Astrocyte (in vitro differentiated cells and primary cell): Measurements from ENCODE around the gene PIR. TPM values are rescaled to one million over a fixed set of nuclear protein-coding genes. Genes with fewer than 3 reads are reported as not detected.

ENCODE experiments used
- DNase-seq: peaks from one replicate; pipeline ENCODE4 v3.0.0-alpha.2; 2010; ENCODE audit warnings: low read depth
- FAIRE-seq: peaks from 2 replicates; lab custom pipeline; 2011; peaks lifted over from hg19 to GRCh38; lab: Jason Lieb, UNC
- H2AFZ ChIP-seq: 2 replicates; pipeline ENCODE4 v1.6.0; 2012; ENCODE audit warnings: low read depth, low read length, inconsistent platforms
- H3K27ac ChIP-seq: 2 replicates; pipeline ENCODE4 v1.5.1; 2011; ENCODE audit warnings: low read depth, low read length, inconsistent platforms
- H3K27me3 ChIP-seq: 2 replicates; pipeline ENCODE4 v1.6.0; 2011; ENCODE audit warnings: low read length, inconsistent platforms; ENCODE audit not compliant: insufficient read depth
- H3K36me3 ChIP-seq: 2 replicates; pipeline ENCODE4 v1.5.1; 2011; ENCODE audit warnings: low read length, inconsistent platforms; ENCODE audit not compliant: insufficient read depth
- H3K4me1 ChIP-seq: 2 replicates; pipeline ENCODE4 v1.5.1; 2011; ENCODE audit warnings: low read length, inconsistent platforms; ENCODE audit not compliant: insufficient read depth
- H3K4me2 ChIP-seq: 2 replicates; pipeline ENCODE4 v1.6.0; 2012; ENCODE audit warnings: low read length, inconsistent platforms
- H3K4me3 ChIP-seq: 2 replicates; pipeline ENCODE4 v1.5.1; 2011; ENCODE audit warnings: low read depth, mild to moderate bottlenecking, low read length, inconsistent platforms; ENCODE audit not compliant: insufficient read depth
- H3K79me2 ChIP-seq: 2 replicates; pipeline ENCODE4 v1.6.0; 2012; ENCODE audit warnings: mild to moderate bottlenecking, low read length, inconsistent platforms; ENCODE audit not compliant: insufficient read depth
- H3K9ac ChIP-seq: 2 replicates; pipeline ENCODE4 v1.6.0; 2012; ENCODE audit warnings: mild to moderate bottlenecking, low read length, inconsistent platforms
- H3K9me3 ChIP-seq: 2 replicates; pipeline ENCODE4 v1.5.1; 2012; ENCODE audit warnings: low read depth, mild to moderate bottlenecking, low read length, inconsistent platforms; ENCODE audit not compliant: insufficient read depth
- H4K20me1 ChIP-seq: 2 replicates; pipeline ENCODE4 v1.6.0; 2012; ENCODE audit warnings: low read length, inconsistent platforms; ENCODE audit not compliant: insufficient read depth
- H3K27ac Mint-ChIP-seq: one replicate; pipeline ENCODE4 v1.8.0; 2021; ENCODE audit warnings: mild to moderate bottlenecking, mixed read lengths; ENCODE audit not compliant: unreplicated experiment
- H3K27me3 Mint-ChIP-seq: one replicate; pipeline ENCODE4 v1.8.0; 2021; ENCODE audit warnings: low read depth, mixed read lengths; ENCODE audit not compliant: unreplicated experiment
- H3K36me3 Mint-ChIP-seq: one replicate; pipeline ENCODE4 v1.8.0; 2021; ENCODE audit warnings: low read depth, mixed read lengths; ENCODE audit not compliant: unreplicated experiment
- H3K4me1 Mint-ChIP-seq: one replicate; pipeline ENCODE4 v1.8.0; 2021; ENCODE audit warnings: low read depth, mixed read lengths; ENCODE audit not compliant: unreplicated experiment
- H3K4me3 Mint-ChIP-seq: one replicate; pipeline ENCODE4 v1.8.0; 2021; ENCODE audit warnings: mild to moderate bottlenecking, moderate library complexity, mixed read lengths; ENCODE audit not compliant: unreplicated experiment
- H3K9me3 Mint-ChIP-seq: one replicate; pipeline ENCODE4 v1.8.0; 2021; ENCODE audit warnings: mild to moderate bottlenecking, mixed read lengths; ENCODE audit not compliant: unreplicated experiment
- EZH2 ChIP-seq: IDR thresholded peaks from 2 replicates; pipeline ENCODE4 v1.6.1; 2012; ENCODE audit warnings: mild to moderate bottlenecking, low read length, inconsistent platforms; ENCODE audit not compliant: insufficient read depth
- total RNA-seq: library from RNA; stranded (reverse); gene quantifications from 2 replicates; pipeline ENCODE4 v1.2.1, GENCODE V29; 2021
- TF ChIP-seq, protein P1 (sequence below): IDR thresholded peaks from 2 replicates; pipeline ENCODE4 v1.5.1; 2011; ENCODE audit warnings: low read depth, mild to moderate bottlenecking, inconsistent platforms, low read length, moderate library complexity; ENCODE audit not compliant: insufficient read depth

PIR gene
- total RNA-seq, 1 donor from 2014 or later, result 5.5 TPM

DNA sequence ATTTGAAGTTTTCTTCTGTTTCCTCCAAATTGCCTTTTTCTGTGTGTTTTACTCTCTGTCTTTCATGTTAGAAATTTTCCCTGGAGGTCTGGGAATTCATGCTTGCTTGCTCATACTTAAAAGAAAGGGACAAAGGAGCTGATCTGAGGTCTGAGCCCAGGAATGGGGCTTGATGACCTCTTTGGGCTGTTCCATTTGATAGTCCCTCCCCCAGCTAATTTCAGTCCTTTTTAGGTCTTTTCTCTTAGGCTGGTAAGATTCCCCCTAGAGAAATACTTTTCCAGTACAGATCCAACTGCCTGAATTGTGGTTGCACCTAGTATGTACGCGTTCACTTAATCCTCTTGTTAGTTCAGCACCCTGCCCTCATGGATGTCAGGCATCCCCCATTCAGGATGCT is 152.3 kb downstream of the PIR start:
- no peak overlapping the region for H3K27ac Mint-ChIP-seq
- Histone ChIP-seq H4K20me1 (no peaks in the 10 kb centered on the region), H3K27ac (no peak overlapping the region), H3K9ac (no peak overlapping the region), H3K27me3 (peaks cover 3% of the 10 kb centered on the region), H3K4me2 (no peak overlapping the region), H3K36me3 (no peaks in the 10 kb centered on the region), H2AFZ (no peak overlapping the region), H3K79me2 (no peaks in the 10 kb centered on the region), H3K4me1 (peaks cover 4% of the 10 kb centered on the region), H3K9me3 (no peaks in the 10 kb centered on the region), H3K4me3 (no peak overlapping the region)
- no peak overlapping the region for H3K4me3 Mint-ChIP-seq
- no peaks in the 10 kb centered on the region for H3K4me1 Mint-ChIP-seq
- no peaks in the 10 kb centered on the region for H3K27me3 Mint-ChIP-seq
- DNase-seq (no peak), FAIRE-seq (no peak)
- TF ChIP-seq, protein P1, sequence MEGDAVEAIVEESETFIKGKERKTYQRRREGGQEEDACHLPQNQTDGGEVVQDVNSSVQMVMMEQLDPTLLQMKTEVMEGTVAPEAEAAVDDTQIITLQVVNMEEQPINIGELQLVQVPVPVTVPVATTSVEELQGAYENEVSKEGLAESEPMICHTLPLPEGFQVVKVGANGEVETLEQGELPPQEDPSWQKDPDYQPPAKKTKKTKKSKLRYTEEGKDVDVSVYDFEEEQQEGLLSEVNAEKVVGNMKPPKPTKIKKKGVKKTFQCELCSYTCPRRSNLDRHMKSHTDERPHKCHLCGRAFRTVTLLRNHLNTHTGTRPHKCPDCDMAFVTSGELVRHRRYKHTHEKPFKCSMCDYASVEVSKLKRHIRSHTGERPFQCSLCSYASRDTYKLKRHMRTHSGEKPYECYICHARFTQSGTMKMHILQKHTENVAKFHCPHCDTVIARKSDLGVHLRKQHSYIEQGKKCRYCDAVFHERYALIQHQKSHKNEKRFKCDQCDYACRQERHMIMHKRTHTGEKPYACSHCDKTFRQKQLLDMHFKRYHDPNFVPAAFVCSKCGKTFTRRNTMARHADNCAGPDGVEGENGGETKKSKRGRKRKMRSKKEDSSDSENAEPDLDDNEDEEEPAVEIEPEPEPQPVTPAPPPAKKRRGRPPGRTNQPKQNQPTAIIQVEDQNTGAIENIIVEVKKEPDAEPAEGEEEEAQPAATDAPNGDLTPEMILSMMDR, result no peak
- no peak for TF ChIP-seq EZH2
- no peaks in the 10 kb centered on the region for H3K9me3 Mint-ChIP-seq
- H3K36me3 Mint-ChIP-seq, result no peaks in the 10 kb centered on the region

DNA sequence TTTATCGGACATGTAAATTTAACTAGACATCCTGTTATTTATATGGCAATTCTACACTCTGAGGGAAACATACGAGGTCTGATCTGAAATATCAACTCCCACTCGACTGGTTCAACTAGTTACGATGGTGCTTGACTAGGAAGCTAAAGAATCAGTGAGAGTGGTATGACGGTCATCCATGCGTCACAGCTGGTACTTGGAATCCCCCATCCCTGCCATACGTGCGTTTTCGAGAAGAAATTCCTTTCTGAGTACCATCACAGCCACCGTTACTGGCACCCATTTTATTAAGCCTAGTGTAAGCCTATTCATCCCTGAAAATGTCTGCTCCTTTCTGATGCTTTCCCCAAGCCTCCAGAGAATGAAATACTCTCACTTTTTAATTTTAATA is 157.1 kb downstream of the PIR start:
- H3K4me1 ChIP-seq, result peaks cover 4% of the 10 kb centered on the region
- H3K4me3 ChIP-seq, result peak overlapping the region; percentile 83
- Mint-ChIP-seq H3K27me3 (no peaks in the 10 kb centered on the region), H3K27ac (peak overlapping the region; percentile 91), H3K4me1 (no peaks in the 10 kb centered on the region), H3K4me3 (peak overlapping the region; percentile 96), H3K36me3 (no peaks in the 10 kb centered on the region), H3K9me3 (no peaks in the 10 kb centered on the region)
- FAIRE-seq (no peak), DNase-seq (peak; percentile 68)
- H4K20me1 ChIP-seq, result no peaks in the 10 kb centered on the region
- H2AFZ ChIP-seq, result peak overlapping the region; percentile 59
- peaks cover 17% of the 10 kb centered on the region for H3K79me2 ChIP-seq
- peaks cover 3% of the 10 kb centered on the region for H3K27me3 ChIP-seq
- H3K4me2 ChIP-seq, result peak overlapping the region; percentile 86
- H3K36me3 ChIP-seq, result peaks cover 2% of the 10 kb centered on the region
- peak overlapping the region; percentile 84 for H3K9ac ChIP-seq
- no peaks in the 10 kb centered on the region for H3K9me3 ChIP-seq
- H3K27ac ChIP-seq, result peak overlapping the region; percentile 81
- TF ChIP-seq, protein P1, result no peak
- no peak for TF ChIP-seq EZH2

DNA sequence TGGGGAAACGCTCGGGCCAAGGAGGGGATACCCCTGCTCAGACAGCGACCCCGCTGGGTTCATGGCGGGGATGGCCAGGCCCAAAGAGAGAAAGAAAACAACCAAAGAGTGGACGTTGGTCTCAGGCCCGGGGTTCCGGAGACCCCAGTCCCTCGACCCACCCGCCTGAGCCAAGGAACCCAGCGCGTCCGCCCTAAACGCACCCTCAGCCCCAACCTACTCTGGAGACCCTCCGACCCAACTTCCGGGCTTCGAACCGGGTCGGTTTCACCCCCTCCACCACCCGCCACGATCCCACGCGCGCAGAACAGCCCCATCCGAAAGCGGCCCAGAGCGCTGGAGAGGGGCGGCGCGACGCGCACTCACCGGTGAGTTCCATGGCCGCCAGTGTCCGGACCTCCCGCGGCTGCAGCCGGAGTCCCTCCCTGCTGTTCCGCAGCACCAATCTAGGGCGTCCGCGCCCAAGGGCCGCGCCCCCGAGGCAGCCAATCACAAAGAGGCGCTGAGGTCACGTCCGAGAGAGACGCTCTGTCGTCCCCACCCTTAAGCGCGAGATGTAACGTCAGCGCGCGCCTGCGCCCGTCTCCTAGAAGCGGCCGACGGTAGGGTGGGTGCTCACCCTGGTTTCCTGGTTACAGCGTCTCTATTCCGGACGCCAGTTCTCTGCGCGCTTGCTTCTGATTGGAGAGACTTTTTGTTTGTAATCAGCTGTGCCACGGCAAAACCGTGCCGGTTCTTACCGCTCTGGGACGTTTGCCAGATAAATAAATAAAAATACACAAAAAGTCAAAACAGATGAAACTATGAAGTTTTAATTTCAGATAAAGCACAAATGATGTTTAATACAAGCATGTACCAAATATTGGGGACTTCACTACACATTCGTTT is 157.8 kb downstream of the PIR start, which contains the start of gene PIGA:
PIGA (minus strand) TSS at position 389 of the 888 bp plus-strand sequence. CDS start 3,593 bp downstream, outside the sequence.
- H3K4me1 Mint-ChIP-seq, result no peaks in the 10 kb centered on the region
- H2AFZ ChIP-seq, result peak within 1 kb of the TSS; percentile 80
- H3K27me3 Mint-ChIP-seq, result no peaks in the 10 kb centered on the region
- H3K27ac ChIP-seq, result peak within 1 kb of the TSS; percentile 91
- H3K79me2 ChIP-seq, result peaks cover 17% of the 10 kb centered on the region
- H3K4me2 ChIP-seq, result peak within 1 kb of the TSS; percentile 96
- no peaks in the 10 kb centered on the region for H3K9me3 Mint-ChIP-seq
- H3K9ac ChIP-seq, result peak within 1 kb of the TSS; percentile 98
- peaks cover 3% of the 10 kb centered on the region for H3K27me3 ChIP-seq
- H3K9me3 ChIP-seq, result no peaks in the 10 kb centered on the region
- peak within 1 kb of the TSS; percentile 96 for H3K4me3 Mint-ChIP-seq
- no peaks in the 10 kb centered on the region for H4K20me1 ChIP-seq
- H3K27ac Mint-ChIP-seq, result peak within 1 kb of the TSS; percentile 91
- peaks cover 4% of the 10 kb centered on the region for H3K4me1 ChIP-seq
- peaks cover 2% of the 10 kb centered on the region for H3K36me3 ChIP-seq
- FAIRE-seq (peak; percentile 89), DNase-seq (peak; percentile 92)
- peak within 1 kb of the TSS; percentile 83 for H3K4me3 ChIP-seq
- no peaks in the 10 kb centered on the region for H3K36me3 Mint-ChIP-seq
- TF ChIP-seq EZH2, result no peak
- TF ChIP-seq, protein P1, result no peak
